ENCODE results near the gene CD82.
A peak's percentile ranks its signal among the peaks of the same experiment; 100 is the strongest.
"Not testable (repeated sequence)": the region's sequence is repeated elsewhere in the genome, so short reads cannot be mapped to it uniquely, and the experiment has no call there.

Gene CD82

GRCh38 chr11:44654596-44654995, 89.1 kb downstream of the CD82 start:
- in situ Hi-C loops (cut with MboI; ENCODE audit: low pct_unique_long_range_greater_than_20kb, low sequenced_read_pairs, unreplicated experiment) = no loop called here
- no peak for TF ChIP-seq CTCF (IDR thresholded peaks at IDR 0.05; ENCODE audit: extremely low read depth, insufficient read depth, missing control alignments)
- no peak for DNase-seq (ENCODE audit: low spot score)

- DNase-seq (ENCODE audit: low spot score) = no peak
- in situ Hi-C loops (cut with MboI; ENCODE audit: low pct_unique_long_range_greater_than_20kb, low sequenced_read_pairs, unreplicated experiment) = no loop called here
- TF ChIP-seq CTCF (IDR thresholded peaks at IDR 0.05; ENCODE audit: extremely low read depth, insufficient read depth, missing control alignments) = no peak
Observed at GRCh38 chr11:44657836-44658505, 92.5 kb downstream of the CD82 start.

- peak; percentile 22 for TF ChIP-seq CTCF (IDR thresholded peaks at IDR 0.05; ENCODE audit: extremely low read depth, insufficient read depth, missing control alignments)
- in situ Hi-C loops (cut with MboI; ENCODE audit: low pct_unique_long_range_greater_than_20kb, low sequenced_read_pairs, unreplicated experiment) = no loop called here
- peak; percentile 41 for DNase-seq (ENCODE audit: low spot score)
Observed at GRCh38 chr11:44658506-44658850, 93.0 kb downstream of the CD82 start.

GRCh38 chr11:44659641-44660040, 94.2 kb downstream of the CD82 start:
- DNase-seq (ENCODE audit: low spot score) = no peak
- in situ Hi-C loops (cut with MboI; ENCODE audit: low pct_unique_long_range_greater_than_20kb, low sequenced_read_pairs, unreplicated experiment) = no loop called here
- no peak for TF ChIP-seq CTCF (IDR thresholded peaks at IDR 0.05; ENCODE audit: extremely low read depth, insufficient read depth, missing control alignments)

- in situ Hi-C loops (cut with MboI; ENCODE audit: low pct_unique_long_range_greater_than_20kb, low sequenced_read_pairs, unreplicated experiment); DNase-seq (ENCODE audit: low spot score): not testable (repeated sequence)
Observed at GRCh38 chr11:44660535-44660934, 95.1 kb downstream of the CD82 start.

- in situ Hi-C loops (cut with MboI; ENCODE audit: low pct_unique_long_range_greater_than_20kb, low sequenced_read_pairs, unreplicated experiment) = no loop called here
- TF ChIP-seq CTCF (IDR thresholded peaks at IDR 0.05; ENCODE audit: extremely low read depth, insufficient read depth, missing control alignments) = no peak
- DNase-seq (ENCODE audit: low spot score) = no peak
Observed at GRCh38 chr11:44661311-44661717, 95.9 kb downstream of the CD82 start.

All from GM13977 (cell line).